Right lobe of liver (tissue), 6 donors: ENCODE data around the gene TMEM120B. TPM values are rescaled to one million over a fixed set of nuclear protein-coding genes. Genes with fewer than 3 reads are reported as not detected.

Source experiments
- ATAC-seq, 4 donors: fragments of 200-7000 bp; cut with Tn5 transposase; one replicate each; pipeline ENCODE4 v1.9.1; 2020; ENCODE audit warnings: mild to moderate bottlenecking in 4 of 4, moderate library complexity in 4 of 4
- DNase-seq, 3 donors: peaks; one replicate each; pipeline ENCODE4 v3.0.0-alpha.2; 2020
- H3K27ac ChIP-seq, 3 donors: fragments of 200-600 bp; one replicate each; pipeline ENCODE4 v1.8.0; 2022
- H3K27me3 ChIP-seq, 2 donors: fragments of 200-600 bp; one replicate each; pipeline ENCODE4 v1.8.0; 2022
- H3K36me3 ChIP-seq, 4 donors: fragments of 200-600 bp; sonication (generic) in 1 of 4; one replicate each; pipeline versions ENCODE4 v1.5.1 to v1.8.0; 2017 to 2022; ENCODE audit warnings: control low read depth in 1 of 4
- H3K4me1 ChIP-seq, 4 donors: fragments of 200-600 bp; sonication (generic) in 1 of 4; one replicate each; pipeline versions ENCODE4 v1.5.1 to v1.8.0; 2017 to 2022; ENCODE audit warnings: control low read depth in 1 of 4
- H3K4me3 ChIP-seq, 3 donors: fragments of 200-600 bp; one replicate each; pipeline ENCODE4 v1.8.0; 2022
- H3K9me3 ChIP-seq, 4 donors: fragments of 200-600 bp; sonication (generic) in 1 of 4; one replicate each; pipeline versions ENCODE4 v1.5.1 to v1.8.0; 2017 to 2022; ENCODE audit warnings: control low read depth in 1 of 4
- POLR2A ChIP-seq: fragments of 450-650 bp; IDR thresholded peaks from one replicate; pipeline ENCODE4 v1.6.1; 2017; ENCODE audit warnings: antibody characterized with exemption, mild to moderate bottlenecking
- WGBS: methylation state at CpG from one replicate; pipeline ENCODE4 v1.1.6; 2018; ENCODE audit warnings: low coverage, low lambda C conversion rate; ENCODE audit not compliant: insufficient coverage; ENCODE audit errors: missing lambda C conversion rate; 5-methylcytosine and 5-hydroxymethylcytosine counted together
- intact Hi-C, 2 donors: fragments of 100-400 bp; cut with DNase I; formaldehyde crosslinking; loops; one replicate each; pipeline versions ENCODE4 v1.11.2 to v1.14.1; 2022
- total RNA-seq, 6 experiments: library from RNA; depleted of rRNA in 2 of 6; stranded (reverse); fragments of >200 nt in 2 of 6; fragmentation: NEBNext Ultra II Directional in 3 of 6; extraction: Animal tissue kit (Norgen Biotek cat#: 25700) in 3 of 6; gene quantifications; one replicate each; pipeline versions ENCODE4 v1.1.0 to v1.2.4, GENCODE V29; 2016 to 2023
- TF ChIP-seq, protein P1 (sequence below), 4 donors: fragments of 200-600 bp in 3 of 4; fragments of 450-650 bp in 1 of 4; IDR thresholded peaks; one replicate each; pipeline versions ENCODE4 v1.5.1 to v1.8.0; 2016 to 2022; ENCODE audit warnings: antibody characterized with exemption in 4 of 4, mild to moderate bottlenecking in 2 of 4
- donor health status: DM: no; HTN: yes; CAD: no.
- donor health status: DM: no; HTN: no; CAD: no.
- donor health status: DM: no; HTN: no; CAD: no.
- donor health status: DM: no; HTN: yes; CAD: no.
- donor health status: DM: no; HTN: yes; CAD: no.

Gene TMEM120B
- total RNA-seq, 6 experiments from 2014 or later = 3.3 to 6.4 (median 4.7) TPM

- WGBS = 87% methylated on average over 6 of the region's 10 CpGs
- Histone ChIP-seq H3K27ac (no peak overlapping the region), H3K36me3 (no peaks in the 10 kb centered on the region), H3K27me3 (no peaks in the 10 kb centered on the region), H3K4me3 (no peak overlapping the region), H3K4me1 (no peaks in the 10 kb centered on the region), H3K9me3 (no peaks in the 10 kb centered on the region)
- no peak for DNase-seq
- no peak for ATAC-seq
- TF ChIP-seq, protein P1, sequence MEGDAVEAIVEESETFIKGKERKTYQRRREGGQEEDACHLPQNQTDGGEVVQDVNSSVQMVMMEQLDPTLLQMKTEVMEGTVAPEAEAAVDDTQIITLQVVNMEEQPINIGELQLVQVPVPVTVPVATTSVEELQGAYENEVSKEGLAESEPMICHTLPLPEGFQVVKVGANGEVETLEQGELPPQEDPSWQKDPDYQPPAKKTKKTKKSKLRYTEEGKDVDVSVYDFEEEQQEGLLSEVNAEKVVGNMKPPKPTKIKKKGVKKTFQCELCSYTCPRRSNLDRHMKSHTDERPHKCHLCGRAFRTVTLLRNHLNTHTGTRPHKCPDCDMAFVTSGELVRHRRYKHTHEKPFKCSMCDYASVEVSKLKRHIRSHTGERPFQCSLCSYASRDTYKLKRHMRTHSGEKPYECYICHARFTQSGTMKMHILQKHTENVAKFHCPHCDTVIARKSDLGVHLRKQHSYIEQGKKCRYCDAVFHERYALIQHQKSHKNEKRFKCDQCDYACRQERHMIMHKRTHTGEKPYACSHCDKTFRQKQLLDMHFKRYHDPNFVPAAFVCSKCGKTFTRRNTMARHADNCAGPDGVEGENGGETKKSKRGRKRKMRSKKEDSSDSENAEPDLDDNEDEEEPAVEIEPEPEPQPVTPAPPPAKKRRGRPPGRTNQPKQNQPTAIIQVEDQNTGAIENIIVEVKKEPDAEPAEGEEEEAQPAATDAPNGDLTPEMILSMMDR (IDR thresholded peaks at IDR 0.05) = no peak
- no peak for TF ChIP-seq POLR2A
- intact Hi-C loops = no loop called here
Measured at GRCh38 chr12:121767525-121768016, 55.0 kb downstream of the TMEM120B start.

GRCh38 chr12:121769297-121769830, 56.8 kb downstream of the TMEM120B start:
- Histone ChIP-seq H3K9me3 (no peaks in the 10 kb centered on the region), H3K4me1 (peaks cover 0 to 9% (median 4%) of the 10 kb centered on the region in 4 donors), H3K36me3 (no peaks in the 10 kb centered on the region), H3K4me3 (no peak overlapping the region), H3K27me3 (no peaks in the 10 kb centered on the region), H3K27ac (no peak overlapping the region)
- TF ChIP-seq POLR2A = no peak
- TF ChIP-seq, protein P1 (IDR thresholded peaks at IDR 0.05) = no peak
- 90% methylated on average over 5 of the region's 9 CpGs for WGBS
- ATAC-seq (no peak), DNase-seq (no peak)
- intact Hi-C loops = no loop called here

DNA sequence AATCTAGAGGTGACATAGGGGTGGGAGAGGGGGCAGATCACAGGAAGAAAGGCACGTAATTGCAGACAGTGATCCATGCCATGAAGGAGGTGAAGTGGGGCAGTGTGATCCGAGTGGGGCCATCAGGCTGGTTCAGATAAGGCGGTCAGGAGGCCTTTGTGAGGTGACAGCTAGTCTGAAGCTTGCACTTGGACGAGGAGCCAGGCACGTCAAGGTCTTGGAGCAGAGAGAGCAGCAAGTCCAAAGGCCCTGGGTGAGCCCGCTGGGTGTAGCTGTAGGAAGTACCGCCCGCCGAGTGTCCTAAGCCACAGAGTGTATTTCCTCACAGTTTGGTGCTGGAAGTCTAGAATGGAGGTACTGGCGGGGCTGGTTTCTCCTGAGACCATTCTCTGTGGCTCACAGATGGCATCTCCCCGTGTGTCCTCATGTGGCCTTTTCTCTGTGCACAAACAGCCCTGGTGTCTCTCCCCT, 57.3 kb downstream of the TMEM120B start:
- H3K36me3 ChIP-seq = no peaks in the 10 kb centered on the region
- intact Hi-C loops = loop anchor here (5.0 kb wide), 1 partner anchor 68 kb away; no protein-coding TSS in a partner anchor
- no peaks in the 10 kb centered on the region for H3K27me3 ChIP-seq
- no peaks in the 10 kb centered on the region for H3K9me3 ChIP-seq
- TF ChIP-seq POLR2A = no peak
- TF ChIP-seq, protein P1 (IDR thresholded peaks at IDR 0.05) = no peak
- peak in 2 of 3 donors; percentile 42 to 82 for DNase-seq
- ATAC-seq = peak in 3 of 4 donors; percentile 34 to 65 (median 56)
- WGBS = 54% methylated on average over 3 of the region's 11 CpGs
- no peak overlapping the region for H3K4me3 ChIP-seq
- H3K27ac ChIP-seq = no peak overlapping the region
- H3K4me1 ChIP-seq = peaks cover 0 to 9% (median 4%) of the 10 kb centered on the region in 4 donors

DNA sequence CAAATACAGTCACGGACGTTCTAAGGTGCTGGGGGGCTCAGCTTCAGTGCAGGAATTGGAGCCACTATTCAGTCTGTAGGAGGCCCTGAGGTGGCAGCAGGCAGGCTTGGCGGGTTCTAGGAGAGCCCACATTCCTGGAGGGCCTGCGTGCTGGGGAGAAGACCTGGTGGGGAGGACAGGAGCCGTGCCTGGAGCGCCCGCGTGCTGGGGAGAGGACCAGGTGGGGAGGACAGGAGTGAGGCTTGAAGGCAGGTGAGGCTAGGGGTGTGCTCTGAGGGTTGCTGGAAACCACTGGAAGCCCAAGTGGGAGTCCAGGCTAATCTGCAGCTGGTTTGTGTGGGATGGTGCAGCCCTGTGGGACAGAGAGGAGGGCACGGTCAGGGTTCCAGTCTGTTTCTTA, 57.8 kb downstream of the TMEM120B start:
- 47% methylated on average over 2 of the region's 9 CpGs for WGBS
- no peak overlapping the region for H3K27ac ChIP-seq
- intact Hi-C loops = loop anchor here (5.0 kb wide), 1 partner anchor 68 kb away; no protein-coding TSS in a partner anchor

More for the DNA sequence above, 57.8 kb downstream of the TMEM120B start:
- H3K9me3 ChIP-seq = no peaks in the 10 kb centered on the region
- no peak for TF ChIP-seq POLR2A
- peaks cover 0 to 9% (median 4%) of the 10 kb centered on the region in 4 donors for H3K4me1 ChIP-seq
- no peak for ATAC-seq
- no peak overlapping the region for H3K4me3 ChIP-seq
- no peaks in the 10 kb centered on the region for H3K36me3 ChIP-seq
- H3K27me3 ChIP-seq = no peaks in the 10 kb centered on the region
- DNase-seq = no peak
